Cardiac fibroblast (primary cell): ENCODE data around the gene SUSD3.

Source experiments
- DNase-seq, 2 donors: peaks; one replicate each; pipeline versions ENCODE4 v3.0.0 to v3.0.0-alpha.2; 2010; ENCODE audit warnings: low read depth in 2 of 2
- H3K4me3 ChIP-seq, 2 donors: replicated peaks in 1 of 2; 1 replicate in 1 of 2; 2 replicates in 1 of 2; pipeline ENCODE4 v1.5.1; 2011; ENCODE audit warnings: low read depth in 2 of 2, low read length in 2 of 2, mild to moderate bottlenecking in 2 of 2, moderate library complexity in 1 of 2
- TF ChIP-seq, protein P1 (sequence below): IDR thresholded peaks from one replicate; pipeline ENCODE4 v1.5.1; 2011; ENCODE audit warnings: low read depth, mild to moderate bottlenecking, low read length, inconsistent platforms

The SUSD3 gene

DNA sequence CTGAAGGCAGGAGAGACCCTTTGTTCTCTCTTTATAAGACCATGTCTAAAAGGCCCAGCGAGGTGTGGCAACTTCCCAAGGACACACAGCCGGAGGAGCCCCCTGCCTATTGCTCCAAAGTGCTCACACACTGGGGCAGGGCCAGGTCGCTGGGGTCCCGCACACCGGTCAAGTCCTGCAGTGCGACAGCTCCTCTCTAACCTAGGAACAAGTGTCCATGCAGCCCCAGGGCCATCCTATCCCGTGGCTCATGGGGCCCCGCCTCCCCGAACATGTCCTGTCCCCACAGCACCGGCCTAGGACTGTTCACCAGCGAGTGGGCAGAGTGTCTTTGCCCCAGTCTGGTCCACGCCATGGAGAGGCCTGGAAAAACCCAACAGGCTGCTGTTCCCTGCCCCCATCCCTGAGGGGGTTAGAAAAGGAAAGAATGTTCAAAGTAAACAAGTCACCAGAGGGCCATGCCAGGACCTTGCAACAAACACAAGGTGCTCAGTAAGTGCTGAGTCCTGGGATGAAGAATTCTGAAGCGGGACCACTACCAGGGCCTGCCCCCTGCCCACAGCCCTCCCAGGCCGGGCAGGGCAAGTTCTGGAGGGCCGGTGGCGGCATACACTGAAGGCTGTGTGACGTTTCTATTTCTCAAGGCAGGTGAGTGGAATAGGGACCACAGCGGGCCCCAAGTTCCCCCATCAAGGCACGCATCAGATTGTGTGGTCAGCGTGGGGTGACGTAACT is 74.6 kb downstream of the SUSD3 start:
- TF ChIP-seq, protein P1, sequence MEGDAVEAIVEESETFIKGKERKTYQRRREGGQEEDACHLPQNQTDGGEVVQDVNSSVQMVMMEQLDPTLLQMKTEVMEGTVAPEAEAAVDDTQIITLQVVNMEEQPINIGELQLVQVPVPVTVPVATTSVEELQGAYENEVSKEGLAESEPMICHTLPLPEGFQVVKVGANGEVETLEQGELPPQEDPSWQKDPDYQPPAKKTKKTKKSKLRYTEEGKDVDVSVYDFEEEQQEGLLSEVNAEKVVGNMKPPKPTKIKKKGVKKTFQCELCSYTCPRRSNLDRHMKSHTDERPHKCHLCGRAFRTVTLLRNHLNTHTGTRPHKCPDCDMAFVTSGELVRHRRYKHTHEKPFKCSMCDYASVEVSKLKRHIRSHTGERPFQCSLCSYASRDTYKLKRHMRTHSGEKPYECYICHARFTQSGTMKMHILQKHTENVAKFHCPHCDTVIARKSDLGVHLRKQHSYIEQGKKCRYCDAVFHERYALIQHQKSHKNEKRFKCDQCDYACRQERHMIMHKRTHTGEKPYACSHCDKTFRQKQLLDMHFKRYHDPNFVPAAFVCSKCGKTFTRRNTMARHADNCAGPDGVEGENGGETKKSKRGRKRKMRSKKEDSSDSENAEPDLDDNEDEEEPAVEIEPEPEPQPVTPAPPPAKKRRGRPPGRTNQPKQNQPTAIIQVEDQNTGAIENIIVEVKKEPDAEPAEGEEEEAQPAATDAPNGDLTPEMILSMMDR, result no peak
- H3K4me3 ChIP-seq, result peak overlapping the region; percentile 77 to 80
- DNase-seq, result peak in 1 of 2 donors; percentile 89

DNA sequence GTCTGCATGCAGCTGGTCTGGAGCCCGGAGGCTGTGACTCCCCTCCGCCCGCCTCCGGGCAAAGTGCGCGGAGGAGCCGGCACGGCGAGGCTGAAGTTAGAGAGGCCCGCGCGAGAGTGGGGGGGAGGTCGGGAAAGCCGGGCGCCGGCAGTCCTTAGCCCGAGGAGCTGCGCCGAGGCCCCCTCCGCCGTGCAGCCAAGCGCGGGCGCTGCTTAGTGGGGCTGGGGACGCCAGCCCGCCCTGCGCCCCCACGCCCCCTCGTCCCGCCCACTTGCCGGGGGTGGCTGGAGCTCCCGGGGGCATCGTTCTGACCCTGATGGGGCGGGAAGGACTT is 75.1 kb downstream of the SUSD3 start:
- peak in 1 of 2 donors; percentile 80 for DNase-seq
- H3K4me3 ChIP-seq, result peak overlapping the region; percentile 77 to 80
- TF ChIP-seq, protein P1, result no peak

DNA sequence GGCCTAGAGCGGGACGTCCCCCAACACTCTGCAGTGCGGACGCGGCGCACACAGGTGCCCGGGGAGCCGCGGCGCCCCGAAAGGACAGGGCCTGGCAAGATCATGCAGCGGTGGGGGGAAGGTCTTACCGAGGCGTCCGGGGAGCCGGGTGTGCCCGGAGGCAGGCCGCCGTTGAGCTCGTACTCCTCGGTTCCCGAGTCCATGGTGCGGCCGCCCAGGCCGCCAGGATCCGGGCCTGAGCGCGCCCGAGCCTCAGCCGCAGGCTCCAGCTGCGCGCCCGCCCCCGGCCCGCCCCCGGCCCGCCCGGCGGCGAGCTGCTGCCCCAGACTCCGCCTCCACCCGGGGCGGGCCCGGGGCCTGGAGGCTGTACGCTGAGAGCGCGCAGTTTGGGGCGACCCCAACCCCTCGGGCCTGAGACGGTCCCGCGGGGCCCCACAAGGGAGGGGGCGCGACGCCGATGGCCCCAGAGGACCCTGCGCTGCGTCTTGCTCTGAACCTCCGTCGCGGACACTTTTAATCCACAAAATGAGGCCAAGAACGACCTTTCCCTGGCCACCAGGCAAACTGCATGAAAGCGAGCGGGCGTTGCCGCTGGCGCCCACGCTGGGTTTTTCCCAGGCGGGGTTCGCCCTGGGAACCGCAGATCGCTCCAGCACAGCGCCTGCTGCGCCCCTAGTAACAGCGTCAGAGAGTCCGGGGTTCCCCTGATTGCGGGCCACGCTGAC is 75.7 kb downstream of the SUSD3 start, which contains the start of gene NINJ1:
Gene NINJ1, minus strand, starts transcription at position 237 of the 725 bp plus-strand sequence. Its CDS starts 34 bp downstream, at position 203.
- TF ChIP-seq, protein P1, result no peak
- peak; percentile 72 to 75 for DNase-seq
- peak within 1 kb of the TSS; percentile 77 to 80 for H3K4me3 ChIP-seq
